Stimulated activated CD8-positive, alpha-beta memory T cell treated with anti-CD3 and anti-CD28 coated beads, Interleukin-4, amount 100 ng/mL, for 4 hours (primary cell): ENCODE measurements around the gene PDK3.

Experiments used
- DNase-seq, 2 donors: peaks; one replicate each; pipeline ENCODE4 v3.0.0-alpha.2; 2020; ENCODE audit warnings: low read depth in 2 of 2, low spot score in 1 of 2

Gene PDK3

DNA sequence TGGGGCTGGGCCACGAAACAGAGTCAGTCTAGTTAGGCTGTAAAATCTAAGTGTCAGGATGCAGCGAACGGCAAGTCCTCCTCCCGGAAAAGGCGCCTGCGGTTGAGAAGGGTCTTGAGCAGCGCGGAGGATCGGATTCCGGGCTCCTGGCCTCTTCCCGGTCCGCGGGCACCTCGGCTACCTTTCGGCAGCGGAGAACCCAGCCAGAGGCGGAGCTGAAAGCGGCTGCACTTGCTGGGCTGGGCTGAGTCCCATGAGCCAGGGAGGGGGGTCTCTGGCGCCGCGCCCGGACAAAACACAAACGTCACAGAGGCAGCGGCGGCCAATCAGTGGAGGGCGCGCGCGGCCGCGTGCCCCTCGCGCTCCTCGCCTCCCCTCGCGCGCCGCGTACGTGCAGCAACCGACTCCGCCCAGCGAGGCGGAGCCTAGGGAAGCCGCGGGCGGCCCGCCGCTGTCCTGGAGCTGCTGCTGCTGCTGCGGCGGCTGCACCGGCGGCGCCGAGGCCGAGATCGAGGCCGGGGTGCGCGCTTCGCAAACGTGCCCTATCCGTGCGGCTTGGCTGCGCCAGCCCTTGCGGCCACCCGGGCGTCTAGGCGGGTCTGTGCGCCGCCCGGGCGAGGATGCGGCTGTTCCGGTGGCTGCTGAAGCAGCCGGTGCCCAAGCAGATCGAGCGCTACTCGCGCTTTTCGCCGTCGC lies at the start of gene PDK3:
PDK3 (plus strand) TSS at position 451 of the 696 bp plus-strand sequence; CDS start at position 621, 170 bp downstream.
- DNase-seq, result peak; percentile 55 to 69

DNA sequence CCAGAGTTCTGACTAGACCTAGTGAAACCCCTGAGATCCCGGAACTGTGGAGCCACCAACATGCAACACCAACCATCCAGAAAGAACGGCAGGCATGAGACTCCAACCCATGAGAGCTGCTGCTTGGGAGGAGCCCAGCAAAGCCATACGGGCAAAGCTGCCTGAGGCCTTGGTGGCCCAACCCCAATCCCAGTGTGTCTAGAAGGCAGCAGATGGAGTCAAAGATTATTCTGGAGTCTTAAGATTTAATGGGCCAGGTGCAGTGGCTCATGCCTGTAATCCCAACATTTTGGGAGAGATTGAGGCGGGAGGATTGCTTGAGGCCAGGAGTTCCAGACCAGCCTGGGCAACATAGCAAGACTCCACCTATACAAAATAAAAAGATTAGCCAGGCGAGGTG lies 49.2 kb upstream of the PDK3 start:
- DNase-seq, result no peak

DNA sequence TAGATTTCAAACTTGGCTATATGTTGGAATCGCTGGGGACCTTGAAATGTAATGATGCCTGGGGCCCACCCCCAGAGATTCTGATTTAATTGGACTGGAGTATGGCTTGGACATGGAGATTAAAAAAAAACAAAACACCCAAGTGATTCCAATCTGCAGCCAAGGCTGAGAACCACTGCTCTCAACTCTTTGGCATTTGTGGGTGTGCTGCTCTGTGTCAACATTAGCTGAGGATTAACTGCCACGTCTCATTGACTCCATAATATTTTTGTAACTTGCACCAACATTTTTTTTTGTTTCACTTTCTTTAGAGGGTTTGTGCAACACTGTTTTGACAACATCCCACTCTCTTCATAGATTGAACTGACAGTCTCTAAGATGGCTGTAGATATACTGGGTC lies 41.1 kb upstream of the PDK3 start:
- DNase-seq, result no peak

DNA sequence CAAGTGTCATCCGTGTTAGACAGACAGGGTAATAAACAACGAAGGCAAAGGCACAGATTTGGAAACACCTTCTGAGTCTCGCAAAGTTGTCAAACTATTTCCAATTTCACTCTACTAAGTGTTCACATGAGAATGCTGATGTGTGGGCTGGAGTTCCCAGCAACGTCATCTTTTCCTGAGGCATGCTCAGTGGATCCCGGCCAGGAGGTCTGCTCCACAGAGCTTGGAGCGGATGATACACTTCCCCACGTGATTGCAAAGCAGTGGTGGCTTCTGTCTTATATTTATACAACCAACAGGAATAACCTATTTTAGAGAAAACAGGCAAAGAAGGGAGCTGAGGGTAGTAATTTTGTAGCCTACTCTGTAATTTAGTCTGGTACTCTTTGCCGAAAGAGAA lies 40.1 kb upstream of the PDK3 start:
- DNase-seq, result no peak

DNA sequence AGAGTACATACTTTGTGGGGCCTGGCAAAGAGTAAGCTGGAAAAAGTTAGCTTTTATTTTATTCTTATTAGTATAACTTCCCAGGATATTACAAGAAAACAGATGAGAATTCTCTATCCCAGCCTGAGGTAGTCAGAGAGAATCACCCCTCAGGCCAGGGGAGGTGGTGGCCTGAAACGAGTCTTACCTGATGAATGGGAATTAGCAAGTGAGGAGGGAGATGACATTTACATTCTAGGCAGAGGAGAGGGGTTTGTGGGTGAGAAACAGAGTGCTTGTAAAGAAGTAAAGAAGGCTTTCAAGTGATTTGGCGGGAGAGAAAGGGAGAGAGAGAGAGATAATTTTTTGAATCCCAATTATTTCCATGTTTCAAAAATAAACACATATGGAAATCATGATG lies 39.3 kb upstream of the PDK3 start:
- DNase-seq, result no peak

DNA sequence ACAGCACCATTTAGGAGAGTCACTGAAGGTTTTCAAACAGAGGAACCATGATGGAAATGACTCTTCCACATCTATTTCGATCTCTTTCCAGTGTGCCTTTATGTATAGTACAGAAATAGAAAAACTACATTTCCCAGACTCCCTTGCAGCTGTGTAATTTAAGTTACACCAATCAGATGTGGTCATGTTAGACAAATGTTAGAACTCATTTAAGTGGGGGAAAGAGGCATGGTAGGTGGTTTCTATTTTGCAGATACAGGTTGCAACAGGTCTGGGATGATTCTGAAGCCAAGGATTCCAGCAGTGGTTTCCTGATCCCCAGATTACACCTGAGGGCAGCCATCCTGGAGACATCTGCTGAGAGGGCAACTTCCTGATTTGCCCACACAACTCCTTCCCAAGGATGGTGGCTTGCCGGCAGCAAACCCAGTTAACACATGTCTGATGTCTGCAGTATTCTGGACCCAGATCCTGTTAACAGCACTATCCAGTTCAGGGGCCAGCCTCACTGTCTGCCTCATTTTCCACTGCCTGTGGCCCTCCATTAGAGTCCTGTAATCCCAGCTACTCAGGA lies 38.7 kb upstream of the PDK3 start:
- DNase-seq, result no peak

DNA sequence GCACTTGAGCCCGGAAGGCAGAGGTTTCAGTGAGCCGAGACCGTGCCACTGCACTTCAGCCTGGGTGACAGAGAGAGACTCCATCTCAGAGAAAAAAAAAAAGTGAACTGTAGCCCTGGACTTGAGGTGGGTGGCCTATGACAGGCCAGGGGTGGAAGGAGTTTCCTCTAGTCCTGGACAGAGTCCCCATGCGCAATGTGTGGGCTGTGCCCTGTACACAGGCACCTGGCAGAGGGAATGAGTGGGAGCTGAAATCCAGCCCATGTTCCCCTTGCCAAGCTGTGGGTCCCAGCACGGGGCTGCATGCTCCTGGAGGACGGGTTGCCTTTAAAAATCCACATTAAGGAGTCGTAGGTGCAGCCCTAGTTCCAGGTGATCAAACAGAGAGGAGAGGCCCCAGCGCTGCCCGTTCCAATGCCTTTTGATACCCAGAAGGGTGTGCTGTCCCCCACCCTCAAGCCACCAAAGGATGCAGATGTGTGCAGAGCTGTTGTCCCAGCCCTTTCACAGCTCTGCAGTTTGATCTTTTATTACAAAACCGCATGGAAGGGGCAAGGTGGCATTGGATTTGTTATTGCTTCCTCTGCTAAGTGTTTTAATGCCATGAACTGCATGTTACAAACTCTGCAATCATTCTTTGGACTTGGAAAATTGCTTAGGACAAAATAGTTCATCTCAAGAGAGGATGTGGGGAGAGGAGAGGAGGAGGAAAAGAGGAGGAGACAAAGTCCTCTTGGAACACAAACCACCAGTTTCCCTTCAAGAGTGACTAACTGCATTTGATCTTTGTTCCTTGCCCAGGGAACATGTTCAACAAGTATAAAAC lies 38.0 kb upstream of the PDK3 start:
- DNase-seq, result no peak

DNA sequence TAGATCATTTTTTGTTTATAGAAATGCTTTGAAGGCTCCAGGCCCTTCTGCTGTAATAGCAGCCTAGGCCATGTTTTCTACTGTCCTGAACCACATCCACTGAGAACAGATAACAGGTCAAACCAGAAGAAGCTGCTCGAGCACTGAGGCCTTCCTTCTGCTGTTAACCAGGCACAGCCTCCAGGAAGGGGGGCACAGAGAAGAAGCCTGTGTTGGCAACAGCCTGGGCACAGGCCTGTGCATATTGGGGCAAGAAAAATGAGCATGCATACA lies 37.4 kb upstream of the PDK3 start:
- no peak for DNase-seq

DNA sequence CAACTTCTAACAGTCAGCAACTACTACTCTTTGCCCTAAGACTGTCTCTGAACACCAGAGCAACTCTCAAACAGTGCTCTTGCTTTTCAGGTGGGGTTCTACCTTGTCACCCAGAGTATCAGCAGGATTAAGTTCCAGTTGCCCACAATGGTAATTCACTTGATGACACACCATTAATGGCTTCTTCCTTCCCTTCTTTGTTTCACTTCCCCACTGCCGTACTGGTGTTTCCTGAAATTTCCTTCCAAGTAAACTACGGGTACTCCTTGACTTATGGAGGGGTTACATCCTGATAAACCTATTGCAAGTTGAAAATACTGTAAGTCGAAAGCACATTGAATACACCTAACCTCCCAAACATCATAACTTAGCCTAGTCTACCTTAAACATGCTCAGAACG lies 36.6 kb upstream of the PDK3 start:
- DNase-seq, result no peak

DNA sequence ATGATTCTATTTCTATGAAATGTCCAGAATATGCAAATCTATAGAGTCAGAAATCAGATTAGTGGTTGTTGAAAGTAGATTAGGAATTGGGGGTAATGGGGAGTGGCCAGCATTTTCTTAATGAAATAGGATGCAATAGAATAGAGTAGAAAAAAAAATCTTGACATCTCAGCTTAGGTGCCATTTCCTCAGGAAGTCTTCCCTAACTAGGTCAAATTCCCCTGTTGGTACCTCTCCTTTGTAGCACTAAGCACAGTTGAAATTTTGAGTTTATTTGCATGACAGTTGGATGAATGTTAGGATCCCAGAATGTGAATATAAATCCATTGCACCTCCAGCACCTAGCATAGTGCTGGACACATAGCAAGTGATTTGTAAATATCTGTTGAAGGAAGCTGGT lies 30.0 kb upstream of the PDK3 start:
- DNase-seq, result no peak

DNA sequence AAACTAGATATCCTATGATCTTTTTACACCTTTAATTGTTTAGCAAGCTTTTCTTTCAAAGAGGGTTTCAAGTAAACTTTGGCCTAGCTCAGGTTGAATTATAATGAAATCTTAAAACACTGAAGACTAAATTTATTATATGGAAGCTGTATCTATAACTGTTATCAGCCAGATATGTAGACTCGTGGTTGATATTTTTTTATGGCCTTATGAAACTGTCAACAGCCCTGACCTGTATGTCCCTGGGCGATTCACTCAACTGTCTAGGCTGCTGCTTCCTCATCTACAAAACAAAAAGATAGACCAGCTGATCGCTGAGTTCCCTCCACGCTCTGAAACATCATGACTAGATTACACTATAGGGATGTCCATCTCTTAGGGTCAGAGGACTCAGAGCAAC lies 21.2 kb upstream of the PDK3 start:
- DNase-seq, result no peak

DNA sequence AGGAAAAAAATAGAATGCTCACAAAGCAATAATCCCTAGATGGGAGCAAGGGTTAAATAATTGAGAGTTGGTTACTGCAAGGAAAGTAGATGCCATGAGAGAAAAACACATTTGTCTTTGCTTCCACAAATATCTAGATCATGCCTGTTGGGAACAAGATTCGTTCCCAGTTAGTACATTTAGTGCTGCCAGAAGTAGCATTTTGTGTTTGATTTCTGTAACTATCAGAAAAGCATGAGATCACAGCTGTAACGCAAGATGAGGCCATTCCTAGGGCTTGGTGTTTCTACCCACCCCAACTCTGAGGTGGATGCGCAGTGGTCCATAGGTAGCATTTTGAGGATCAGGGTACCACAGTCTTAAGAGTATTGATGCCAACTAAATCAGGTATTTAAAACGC lies 20.4 kb upstream of the PDK3 start:
- no peak for DNase-seq

DNA sequence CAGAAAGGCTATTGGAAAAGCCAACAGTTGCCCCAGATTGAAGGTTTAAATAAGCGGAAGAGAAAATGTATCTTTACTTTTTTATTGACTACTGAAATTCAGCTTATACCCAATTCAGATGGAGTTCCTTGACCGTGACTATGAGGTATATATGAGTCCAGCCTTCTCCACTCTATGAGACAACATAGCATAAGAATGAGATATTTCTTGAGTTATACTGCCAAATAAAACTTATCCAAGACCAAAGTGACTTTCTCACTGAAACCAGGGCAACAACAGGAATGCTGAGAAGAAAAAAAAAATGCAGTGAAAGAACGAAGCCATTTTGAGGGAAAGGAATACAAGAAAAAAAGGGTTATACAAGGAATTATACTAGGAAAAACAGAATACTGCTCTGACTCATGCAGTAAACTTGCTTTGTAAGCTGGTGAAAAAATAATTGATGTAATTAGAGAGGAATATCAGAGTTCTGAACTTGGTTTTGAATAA lies 16.3 kb upstream of the PDK3 start:
- no peak for DNase-seq

DNA sequence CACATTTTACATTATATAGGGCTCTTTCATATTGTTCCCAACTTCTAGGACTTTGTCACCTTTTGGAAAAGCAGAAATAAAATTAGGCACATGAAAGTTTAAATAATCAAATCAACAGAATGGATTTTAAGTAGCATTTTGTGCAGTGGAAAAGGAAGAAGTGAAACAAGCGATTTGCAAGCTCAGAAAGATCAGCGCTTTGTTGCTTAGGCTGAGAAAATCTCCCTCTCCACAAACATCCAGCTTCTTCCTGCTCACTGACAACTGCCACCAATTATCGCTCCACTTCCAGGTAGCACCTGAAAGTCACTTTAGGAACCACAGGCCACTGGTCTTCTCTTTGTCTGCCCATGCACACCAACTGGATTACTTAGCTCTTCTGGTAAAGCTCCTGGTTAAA lies 2.0 kb upstream of the PDK3 start:
- DNase-seq, result no peak

DNA sequence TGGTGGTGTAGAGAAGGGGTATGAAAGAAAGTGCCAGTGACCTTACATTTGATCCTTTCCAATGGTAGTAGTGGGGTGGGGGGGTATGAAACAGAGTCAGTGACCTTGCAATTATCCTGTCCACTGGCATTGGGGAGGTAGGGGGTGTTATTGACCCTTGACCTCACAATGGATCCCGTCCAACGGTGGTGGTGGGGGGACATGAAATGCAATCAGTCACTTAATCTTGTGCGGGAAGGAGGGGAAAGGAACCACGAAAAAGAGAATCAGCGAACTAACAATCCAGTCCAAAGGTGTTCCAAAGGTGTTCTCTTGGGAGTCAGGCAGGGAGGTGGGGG lies 619 bp upstream of the PDK3 start:
- DNase-seq, result no peak

DNA sequence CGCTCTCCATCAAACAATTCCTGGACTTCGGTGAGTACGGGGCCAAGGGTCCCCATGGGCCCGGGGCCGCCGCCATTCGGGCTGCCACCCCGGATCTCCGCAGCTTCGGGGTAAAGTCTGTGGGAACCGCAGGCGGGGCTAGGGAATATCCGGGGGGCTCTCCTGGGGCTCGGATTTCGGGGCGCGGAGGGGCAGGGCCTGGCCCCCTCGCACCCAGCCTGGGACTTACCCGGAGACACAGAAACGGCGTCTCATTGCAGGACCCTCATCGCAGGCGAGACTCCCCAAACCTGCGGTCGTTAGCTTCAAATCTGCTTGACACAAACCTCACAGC lies 413 bp downstream of the PDK3 start:
- no peak for DNase-seq

DNA sequence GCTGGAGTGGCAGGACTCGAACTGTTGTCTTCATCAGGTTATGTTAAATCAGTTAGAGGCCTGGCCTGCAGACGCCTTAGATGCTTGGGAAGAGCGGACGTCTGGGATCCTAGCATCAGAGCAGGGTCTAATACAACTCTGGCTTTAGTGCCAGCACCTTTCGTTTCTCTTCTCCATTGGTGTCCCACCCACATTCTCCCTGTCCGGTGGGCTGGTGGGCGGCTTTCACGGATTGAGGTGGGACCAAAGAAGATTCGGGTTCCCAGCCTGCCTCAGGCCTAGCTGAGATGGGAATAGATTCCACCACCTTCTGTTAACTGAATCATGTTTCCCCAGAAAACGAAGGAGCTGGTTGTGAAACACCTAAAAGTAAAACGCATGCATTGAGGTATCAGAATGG lies 939 bp downstream of the PDK3 start:
- DNase-seq, result no peak

DNA sequence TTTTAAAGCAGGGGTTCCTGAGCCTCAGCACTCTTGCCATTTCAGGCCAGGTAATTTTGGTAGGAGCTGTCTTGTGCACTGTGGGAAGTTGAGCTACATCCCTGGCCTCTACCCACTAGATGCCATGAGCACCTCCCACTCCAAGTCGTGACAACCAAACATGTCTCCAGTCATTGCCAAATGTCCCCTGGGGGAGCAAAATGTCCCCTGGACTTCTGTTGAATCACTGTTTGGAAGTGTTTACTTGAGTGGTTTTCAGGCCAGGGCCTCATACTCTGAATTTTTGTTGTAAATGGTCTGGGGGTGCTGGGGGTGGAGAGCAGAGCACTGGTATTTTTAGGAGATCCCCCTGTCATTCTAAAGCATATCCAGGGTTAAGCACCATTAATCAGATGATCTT lies 3.2 kb downstream of the PDK3 start:
- DNase-seq, result no peak

DNA sequence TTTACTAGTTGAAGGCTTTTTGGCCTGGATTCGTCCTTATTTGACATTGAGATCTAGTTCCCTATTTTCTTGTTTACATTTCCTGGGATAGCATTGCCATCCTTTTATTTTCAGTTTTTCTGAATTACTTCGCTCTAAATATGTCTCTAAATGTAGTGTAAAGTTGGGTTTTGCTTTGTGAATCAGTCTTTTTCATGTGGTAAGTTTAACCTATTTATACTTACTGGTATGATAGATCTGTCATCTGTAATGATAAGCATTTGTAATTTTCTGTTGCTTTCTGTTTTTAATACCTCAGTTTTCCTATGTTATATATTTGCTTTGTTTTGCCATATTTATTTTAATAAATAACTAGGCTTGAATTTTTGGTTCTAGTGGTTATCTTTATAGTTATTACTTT lies 6.7 kb downstream of the PDK3 start:
- no peak for DNase-seq

DNA sequence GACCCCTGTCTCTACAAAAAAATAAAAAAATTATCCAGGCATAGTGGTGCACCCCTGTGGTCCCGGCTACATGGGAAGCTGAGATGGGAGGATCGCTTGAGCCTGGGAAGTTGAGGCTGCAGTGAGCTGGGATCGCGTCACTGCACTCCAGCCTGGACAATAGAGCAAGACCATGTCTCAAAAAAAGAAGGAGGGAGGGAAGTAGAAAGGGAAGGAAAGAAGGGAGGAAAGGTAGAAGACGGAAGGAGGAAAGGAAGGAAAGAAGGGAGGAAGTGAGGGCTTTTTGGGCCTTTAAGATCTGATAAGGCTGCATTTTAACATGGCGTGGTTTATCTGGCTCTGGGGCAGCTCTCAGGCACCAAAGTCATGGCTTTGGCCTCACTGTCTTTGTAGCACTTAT lies 10.4 kb downstream of the PDK3 start:
- no peak for DNase-seq

DNA sequence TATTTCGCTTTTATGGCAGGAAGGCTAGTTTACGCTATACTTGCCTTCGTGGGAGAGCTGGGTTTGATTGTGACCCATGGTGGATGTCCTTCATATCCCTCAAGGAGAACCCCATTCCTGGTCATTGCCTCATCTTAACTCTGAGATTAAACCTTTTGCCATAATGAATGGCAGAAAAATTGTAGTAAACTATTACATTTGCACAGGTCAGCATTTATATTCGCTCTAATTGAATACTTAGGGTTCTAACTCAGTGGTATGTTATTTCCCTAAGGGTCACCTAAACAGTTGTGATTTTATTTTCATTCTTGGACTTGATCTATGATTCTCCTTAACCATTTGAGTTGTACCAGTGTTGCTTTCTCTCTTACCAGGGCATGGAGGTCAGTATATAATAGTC lies 13.4 kb downstream of the PDK3 start:
- no peak for DNase-seq

DNA sequence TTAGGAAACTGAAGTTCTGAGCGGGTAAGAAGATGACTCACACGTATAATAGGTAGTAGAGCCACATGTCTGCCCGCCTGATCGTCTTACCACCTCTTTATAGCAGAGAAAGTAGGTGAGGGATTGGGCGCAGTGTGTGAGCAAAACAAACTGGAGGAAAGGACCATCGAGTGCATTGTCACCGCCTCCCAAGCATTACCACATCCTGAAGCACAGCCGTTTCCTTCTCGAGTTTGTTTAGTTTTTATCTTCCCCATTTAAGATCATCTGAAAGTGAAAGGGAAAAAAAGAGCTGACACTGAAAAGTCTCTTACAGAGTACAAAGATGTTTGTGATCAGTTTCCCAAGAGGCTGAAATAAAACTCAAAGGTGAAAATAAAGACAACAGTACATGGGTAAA lies 14.8 kb downstream of the PDK3 start:
- peak; percentile 35 to 56 for DNase-seq

DNA sequence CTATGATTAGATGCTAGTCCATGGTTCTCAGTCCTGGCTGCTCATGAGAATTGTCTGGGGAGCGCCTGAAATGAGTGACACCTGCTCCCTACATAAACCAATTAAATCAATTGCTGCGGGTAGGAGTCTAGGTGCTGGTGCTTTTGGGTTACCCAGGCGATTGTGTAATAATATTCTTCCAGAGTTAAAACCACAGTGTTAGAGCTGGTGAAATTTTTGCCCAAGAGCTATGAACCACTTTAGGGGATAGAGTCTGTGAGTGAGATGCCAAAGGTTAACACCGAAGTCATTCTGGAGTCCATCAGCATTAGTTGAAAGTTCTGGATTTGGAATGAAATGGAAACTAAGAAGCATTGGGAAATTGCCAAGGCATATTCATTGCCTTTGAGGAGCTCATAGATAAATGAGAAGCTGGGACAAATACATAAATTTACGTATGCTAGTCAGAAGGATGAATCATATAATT lies 15.3 kb downstream of the PDK3 start:
- no peak for DNase-seq
